HCT116 (cell line): Measurements from ENCODE around the gene ZNF652. TPM values are rescaled to one million over a fixed set of nuclear protein-coding genes. Genes with fewer than 3 reads are reported as not detected.
"Not testable (repeated sequence)": the region's sequence is repeated elsewhere in the genome, so short reads cannot be mapped to it uniquely, and the experiment has no call there.

Experiments used
- ATAC-seq: fragments of 200-7000 bp; cut with Tn5 transposase; 2 replicates; pipeline ENCODE4 v1.9.1; 2020; ENCODE audit warnings: mild to moderate bottlenecking, moderate library complexity
- BruUV-seq: library from RNA; stranded (reverse); fragments of 400-500 nt; replicated peaks from 2 replicates; lab custom pipeline; 2021; lab: Mats Ljungman, UMichigan
- CTCF ChIA-PET: fragments of 300-600 bp; sonication (Branson Sonifier 250); formaldehyde crosslinking; loops from one replicate; lab custom pipeline; 2021; ENCODE audit warnings: antibody characterized with exemption; lab: Charles Lee
- POLR2A ChIA-PET: fragments of 300-600, 350-600 bp; sonication (Branson Sonifier 250); formaldehyde crosslinking; loops from one replicate; lab custom pipeline; 2021; ENCODE audit warnings: antibody characterized with exemption; lab: Charles Lee
- RAD21 ChIA-PET, 2 experiments: fragments of 300-600 bp; sonication (Branson Sonifier 250); formaldehyde crosslinking; loops; one replicate each; lab custom pipeline; 2023; ENCODE audit warnings: low total read pairs in 2 of 2; ENCODE audit not compliant: uncharacterized antibody in 2 of 2, unreplicated experiment in 2 of 2, low non-redundant PET in 1 of 2; lab: Charles Lee
- DNase-seq: peaks from one replicate; pipeline ENCODE4 v3.0.0-alpha.2; 2010; ENCODE audit warnings: low read depth, low spot score
- H2AFZ ChIP-seq: fragments of 200-600 bp; shearing (Covaris generic), sonication (generic); 2 replicates; pipeline ENCODE4 v1.6.1; 2017; ENCODE audit warnings: low read depth, mixed run types, mixed read lengths, antibody characterized with exemption, low read length; ENCODE audit not compliant: poor library complexity, severe bottlenecking
- H3K27ac ChIP-seq: 2 replicates; pipeline ENCODE4 v1.5.1; 2012; ENCODE audit warnings: low read depth, low read length
- H3K27me3 ChIP-seq: fragments of 200-600 bp; sonication (generic); 2 replicates; pipeline ENCODE4 v1.6.1; 2016; ENCODE audit warnings: mixed run types, low read length, mixed read lengths; ENCODE audit not compliant: insufficient read depth
- H3K36me3 ChIP-seq, 2 experiments: fragments of 200-500 bp in 1 of 2; fragments of 200-600 bp in 1 of 2; sonication (Bioruptor generic) in 1 of 2; sonication (generic) in 1 of 2; 2 replicates each; pipeline versions ENCODE4 v1.5.1 to v1.6.1; 2014 to 2016; ENCODE audit warnings: low read length in 2 of 2, inconsistent platforms in 1 of 2, mixed read lengths in 1 of 2, mixed run types in 1 of 2; ENCODE audit not compliant: insufficient read depth in 2 of 2, control insufficient read depth in 1 of 2
- H3K4me1 ChIP-seq, 2 experiments: fragments of 200-600 bp in 1 of 2; sonication (generic) in 1 of 2; 2 replicates each; pipeline versions ENCODE4 v1.5.1 to v1.6.1; 2012 to 2017; ENCODE audit warnings: low read length in 2 of 2, inconsistent platforms in 1 of 2, mild to moderate bottlenecking in 1 of 2, mixed read lengths in 1 of 2, mixed run types in 1 of 2, moderate library complexity in 1 of 2; ENCODE audit not compliant: insufficient read depth in 2 of 2, control insufficient read depth in 1 of 2
- H3K4me2 ChIP-seq: fragments of 200-600 bp; sonication (generic); 2 replicates; pipeline ENCODE4 v1.6.1; 2017; ENCODE audit warnings: mixed run types, low read length, mixed read lengths
- H3K4me3 ChIP-seq, 2 experiments: fragments of 200-600 bp in 1 of 2; sonication (generic) in 1 of 2; replicated peaks in 1 of 2; 2 replicates each; pipeline ENCODE4 v1.5.1; 2011 to 2016; ENCODE audit warnings: low read length in 2 of 2, control low read depth in 1 of 2, low read depth in 1 of 2, mild to moderate bottlenecking in 1 of 2, mixed read lengths in 1 of 2, mixed run types in 1 of 2
- H3K79me2 ChIP-seq: fragments of 200-600 bp; sonication (generic); 2 replicates; pipeline ENCODE4 v1.6.1; 2017; ENCODE audit warnings: mild to moderate bottlenecking, mixed run types, low read length, moderate library complexity, mixed read lengths; ENCODE audit not compliant: insufficient read depth
- H3K9ac ChIP-seq: fragments of 200-600 bp; sonication (generic); 2 replicates; pipeline ENCODE4 v1.6.1; 2016; ENCODE audit warnings: low read length, mixed read lengths
- H3K9me2 ChIP-seq: fragments of 200-600 bp; sonication (generic), shearing (Covaris generic); 2 replicates; pipeline ENCODE4 v1.6.1; 2017; ENCODE audit warnings: mixed run types, mild to moderate bottlenecking, moderate library complexity; ENCODE audit not compliant: insufficient read depth
- H3K9me3 ChIP-seq, 2 experiments: fragments of 200-500 bp in 1 of 2; fragments of 200-600 bp in 1 of 2; sonication (Bioruptor generic) in 1 of 2; sonication (generic) in 1 of 2; 2 replicates each; pipeline ENCODE4 v1.6.1; 2014 to 2017; ENCODE audit warnings: low read length in 2 of 2, mixed read lengths in 2 of 2, inconsistent platforms in 1 of 2, low read depth in 1 of 2, mild to moderate bottlenecking in 1 of 2, mixed run types in 1 of 2, moderate library complexity in 1 of 2; ENCODE audit not compliant: control insufficient read depth in 1 of 2, insufficient read depth in 1 of 2
- H4K20me1 ChIP-seq: fragments of 200-600 bp; sonication (generic), shearing (Covaris generic); 2 replicates; pipeline ENCODE4 v1.6.1; 2017; ENCODE audit warnings: mixed run types, mild to moderate bottlenecking, moderate library complexity; ENCODE audit not compliant: insufficient read depth
- ELF1 ChIP-seq: IDR thresholded peaks from 2 replicates; pipeline ENCODE4 v1.6.1; 2012; ENCODE audit warnings: low read depth, borderline replicate concordance
- EZH2phosphoT487 ChIP-seq: fragments of 200-600 bp; IDR thresholded peaks from 2 replicates; pipeline ENCODE4 v1.6.1; 2018; ENCODE audit warnings: antibody characterized with exemption, borderline replicate concordance
- POLR2A ChIP-seq: IDR thresholded peaks from 2 replicates; pipeline ENCODE4 v1.7.0; 2011; ENCODE audit warnings: borderline replicate concordance; ENCODE audit not compliant: insufficient read depth, insufficient read length; ENCODE audit errors: extremely low read depth
- SP1 ChIP-seq: IDR thresholded peaks from 2 replicates; pipeline ENCODE4 v1.6.1; 2012; ENCODE audit warnings: low read depth
- TCF7L2 ChIP-seq: IDR thresholded peaks from 2 replicates; pipeline ENCODE4 v1.7.0; 2011; ENCODE audit warnings: borderline replicate concordance, inconsistent platforms; ENCODE audit not compliant: insufficient read depth, insufficient read length; ENCODE audit errors: extremely low read depth
- YY1 ChIP-seq: IDR thresholded peaks from 2 replicates; pipeline ENCODE4 v1.6.1; 2011; ENCODE audit warnings: low read length, low read depth, moderate library complexity, mild to moderate bottlenecking; ENCODE audit not compliant: insufficient replicate concordance; ENCODE audit errors: extremely low read depth
- intact Hi-C: fragments of 100-400 bp; cut with micrococcal nuclease; formaldehyde crosslinking; loops from 2 replicates; pipeline ENCODE4 v1.10.0; 2022
- total RNA-seq: library from RNA; stranded (reverse); gene quantifications from one replicate; pipeline ENCODE4 v1.2.1, GENCODE V29; 2021; ENCODE audit not compliant: unreplicated experiment
- TF ChIP-seq, protein P1 (sequence below): IDR thresholded peaks from 2 replicates; pipeline ENCODE4 v1.6.1; 2011; ENCODE audit warnings: mild to moderate bottlenecking, low read length, moderate library complexity; ENCODE audit not compliant: insufficient replicate concordance; ENCODE audit errors: extremely low read depth

The ZNF652 gene
- total RNA-seq, 1 experiment from 2014 or later, result 27.8 TPM

GRCh38 chr17:49278076-49278475, 84.0 kb downstream of the ZNF652 start:
- DNase-seq, result no peak
- TF ChIP-seq YY1 (no peak), SP1 (no peak)
- ChIA-PET CTCF (no interaction called here), POLR2A (no interaction called here), RAD21 (no interaction called here)
- intact Hi-C loops, result no loop called here
- Histone ChIP-seq H3K4me1 (no peaks in the 10 kb centered on the region), H3K27me3 (no peaks in the 10 kb centered on the region), H3K9me2 (no peaks in the 10 kb centered on the region), H3K9me3 (no peaks in the 10 kb centered on the region), H3K79me2 (no peaks in the 10 kb centered on the region), H2AFZ (no peak overlapping the region), H3K36me3 (no peaks in the 10 kb centered on the region), H3K4me3 (no peak overlapping the region), H4K20me1 (no peaks in the 10 kb centered on the region), H3K27ac (no peak overlapping the region), H3K4me2 (no peak overlapping the region), H3K9ac (no peak overlapping the region)
- ATAC-seq, result no peak
- BruUV-seq, result no TSS peak

- H4K20me1 ChIP-seq, result no peaks in the 10 kb centered on the region
- H3K9ac ChIP-seq, result no peak overlapping the region
- no peak for ATAC-seq
- no peaks in the 10 kb centered on the region for H3K36me3 ChIP-seq
- TF ChIP-seq EZH2phosphoT487 (no peak), POLR2A (no peak), SP1 (no peak), TCF7L2 (no peak), ELF1 (no peak)
- TF ChIP-seq, protein P1, sequence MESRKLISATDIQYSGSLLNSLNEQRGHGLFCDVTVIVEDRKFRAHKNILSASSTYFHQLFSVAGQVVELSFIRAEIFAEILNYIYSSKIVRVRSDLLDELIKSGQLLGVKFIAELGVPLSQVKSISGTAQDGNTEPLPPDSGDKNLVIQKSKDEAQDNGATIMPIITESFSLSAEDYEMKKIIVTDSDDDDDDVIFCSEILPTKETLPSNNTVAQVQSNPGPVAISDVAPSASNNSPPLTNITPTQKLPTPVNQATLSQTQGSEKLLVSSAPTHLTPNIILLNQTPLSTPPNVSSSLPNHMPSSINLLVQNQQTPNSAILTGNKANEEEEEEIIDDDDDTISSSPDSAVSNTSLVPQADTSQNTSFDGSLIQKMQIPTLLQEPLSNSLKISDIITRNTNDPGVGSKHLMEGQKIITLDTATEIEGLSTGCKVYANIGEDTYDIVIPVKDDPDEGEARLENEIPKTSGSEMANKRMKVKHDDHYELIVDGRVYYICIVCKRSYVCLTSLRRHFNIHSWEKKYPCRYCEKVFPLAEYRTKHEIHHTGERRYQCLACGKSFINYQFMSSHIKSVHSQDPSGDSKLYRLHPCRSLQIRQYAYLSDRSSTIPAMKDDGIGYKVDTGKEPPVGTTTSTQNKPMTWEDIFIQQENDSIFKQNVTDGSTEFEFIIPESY, result no peak
- H3K9me3 ChIP-seq, result no peaks in the 10 kb centered on the region
- H3K27ac ChIP-seq, result no peak overlapping the region
- ChIA-PET CTCF (no interaction called here), RAD21 (no interaction called here), POLR2A (no interaction called here)
- BruUV-seq, result no TSS peak
- no peaks in the 10 kb centered on the region for H3K79me2 ChIP-seq
- H2AFZ ChIP-seq, result no peak overlapping the region
- H3K4me2 ChIP-seq, result no peak overlapping the region
- intact Hi-C loops, result no loop called here
- no peak for DNase-seq
- no peaks in the 10 kb centered on the region for H3K9me2 ChIP-seq
- H3K27me3 ChIP-seq, result no peaks in the 10 kb centered on the region
- no peaks in the 10 kb centered on the region for H3K4me1 ChIP-seq
- H3K4me3 ChIP-seq, result no peak overlapping the region
These were observed 84.4 kb downstream of the ZNF652 start for GRCh38 chr17:49277638-49278037.

DNA sequence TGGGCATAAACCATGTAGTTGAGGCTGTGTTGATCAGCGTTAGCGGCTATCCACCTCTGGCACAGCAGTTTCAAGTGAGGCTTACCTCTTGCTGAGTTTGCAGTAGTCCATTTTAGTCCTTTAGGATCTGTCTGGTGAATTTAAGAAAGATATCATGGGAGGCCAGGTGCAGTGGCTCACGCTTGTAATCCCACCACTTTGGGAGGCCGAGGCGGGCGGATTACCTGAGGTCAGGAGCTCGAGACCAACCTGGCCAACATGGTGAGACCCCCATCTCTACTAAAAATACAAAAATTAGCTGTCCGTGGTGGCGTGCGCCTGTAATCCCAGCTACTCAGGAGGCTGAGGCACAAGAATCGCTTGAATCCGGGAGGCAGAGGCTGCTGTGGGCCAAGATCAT, 86.1 kb downstream of the ZNF652 start:
- BruUV-seq, ATAC-seq, H3K9me2 ChIP-seq, intact Hi-C loops, H3K4me2 ChIP-seq, H3K4me1 ChIP-seq, H3K27me3 ChIP-seq, H2AFZ ChIP-seq, H3K36me3 ChIP-seq, RAD21 ChIA-PET, CTCF ChIA-PET, H3K9me3 ChIP-seq, H4K20me1 ChIP-seq, DNase-seq, H3K4me3 ChIP-seq, H3K79me2 ChIP-seq, POLR2A ChIA-PET, H3K27ac ChIP-seq, H3K9ac ChIP-seq: not testable (repeated sequence)
